Spinal cord (tissue), 10 donors: ENCODE data around the gene ITGBL1. TPM values are rescaled to one million over a fixed set of nuclear protein-coding genes. Genes with fewer than 3 reads are reported as not detected.

Source experiments
- DNase-seq, 6 donors: peaks; one replicate each; pipeline versions ENCODE4 v3.0.0 to v3.0.0-alpha.2; 2013 to 2015; ENCODE audit warnings: low spot score in 6 of 6, low read depth in 4 of 6
- H3K27ac ChIP-seq: one replicate; pipeline ENCODE4 v1.5.1; 2013; ENCODE audit warnings: low read depth, low read length, control low read depth
- H3K27me3 ChIP-seq: one replicate; pipeline ENCODE4 v1.6.1; 2013; ENCODE audit warnings: low read length; ENCODE audit not compliant: control insufficient read depth, insufficient read depth
- H3K36me3 ChIP-seq: one replicate; pipeline ENCODE4 v1.6.1; 2013; ENCODE audit warnings: low read length; ENCODE audit not compliant: control insufficient read depth, insufficient read depth
- H3K4me1 ChIP-seq: one replicate; pipeline ENCODE4 v1.6.1; 2013; ENCODE audit warnings: low read length; ENCODE audit not compliant: control insufficient read depth, insufficient read depth
- H3K4me3 ChIP-seq: one replicate; pipeline ENCODE4 v1.5.1; 2013; ENCODE audit warnings: low read depth, low read length, control low read depth
- H3K9me3 ChIP-seq: one replicate; pipeline ENCODE4 v1.6.1; 2013; ENCODE audit warnings: low read length; ENCODE audit not compliant: control insufficient read depth, insufficient read depth
- WGBS: methylation state at CpG from one replicate; pipeline ENCODE4 v1.1.5; 2013; ENCODE audit warnings: missing lambda C conversion rate; ENCODE audit not compliant: insufficient coverage; 5-methylcytosine and 5-hydroxymethylcytosine counted together
- polyA plus RNA-seq, 2 donors: library from polyadenylated mRNA; unstranded; fragments of 120-200 nt; gene quantifications; one replicate each; pipeline ENCODE4 v1.2.1, GENCODE V29; 2013; ENCODE audit not compliant: insufficient read length in 2 of 2
- total RNA-seq, 2 donors: library from RNA; depleted of rRNA in 1 of 2; stranded (reverse); fragments of 120-200 nt in 1 of 2; fragments of >200 nt in 1 of 2; gene quantifications; one replicate each; pipeline versions ENCODE4 v1.2.3 to v1.2.4, GENCODE V29; 2013 to 2014
- donor health status: healthy.

The ITGBL1 gene
- total and polyA plus RNA-seq, 4 donors = 0.54 to 189 (median 37.8) TPM

- WGBS = 100% methylated on average over 1 of the region's 4 CpGs
- no peak overlapping the region for H3K27ac ChIP-seq
- H3K4me3 ChIP-seq = no peak overlapping the region
Measured at GRCh38 chr13:101626925-101627555, 174.6 kb downstream of the ITGBL1 start.

GRCh38 chr13:101627556-101627943 lies 175.1 kb downstream of the ITGBL1 start:
- no peak for DNase-seq
- Histone ChIP-seq H3K27me3 (no peaks in the 10 kb centered on the region), H3K36me3 (no peaks in the 10 kb centered on the region), H3K4me1 (no peaks in the 10 kb centered on the region), H3K9me3 (no peaks in the 10 kb centered on the region), H3K4me3 (no peak overlapping the region), H3K27ac (no peak overlapping the region)
- WGBS = 67% methylated on average over 1 of the region's 5 CpGs

More at GRCh38 chr13:101626925-101627555, 174.6 kb downstream of the ITGBL1 start:
- Histone ChIP-seq H3K36me3 (no peaks in the 10 kb centered on the region), H3K4me1 (no peaks in the 10 kb centered on the region), H3K9me3 (no peaks in the 10 kb centered on the region), H3K27me3 (no peaks in the 10 kb centered on the region)
- no peak for DNase-seq

GRCh38 chr13:101628900-101629299 lies 176.4 kb downstream of the ITGBL1 start:
- no peak overlapping the region for H3K4me3 ChIP-seq
- no peaks in the 10 kb centered on the region for H3K9me3 ChIP-seq
- no peaks in the 10 kb centered on the region for H3K36me3 ChIP-seq
- no peak for DNase-seq
- no CpG with 5 or more reads among the region's 1 CpG for WGBS
- H3K27me3 ChIP-seq = no peaks in the 10 kb centered on the region
- no peaks in the 10 kb centered on the region for H3K4me1 ChIP-seq
- H3K27ac ChIP-seq = no peak overlapping the region

- no peaks in the 10 kb centered on the region for H3K36me3 ChIP-seq
- H3K4me1 ChIP-seq = no peaks in the 10 kb centered on the region
- H3K27ac ChIP-seq = no peak overlapping the region
- H3K27me3 ChIP-seq = no peaks in the 10 kb centered on the region
- no peak for DNase-seq
- no peaks in the 10 kb centered on the region for H3K9me3 ChIP-seq
- no peak overlapping the region for H3K4me3 ChIP-seq
Measured at GRCh38 chr13:101631395-101631794, 178.9 kb downstream of the ITGBL1 start.

GRCh38 chr13:101634142-101634541 lies 181.7 kb downstream of the ITGBL1 start:
- 89% methylated on average over 1 of the region's 2 CpGs for WGBS
- H3K27me3 ChIP-seq = no peaks in the 10 kb centered on the region

GRCh38 chr13:101639711-101640110 lies 187.2 kb downstream of the ITGBL1 start:
- no CpG with 5 or more reads among the region's 1 CpG for WGBS
- Histone ChIP-seq H3K36me3 (no peaks in the 10 kb centered on the region), H3K9me3 (no peaks in the 10 kb centered on the region), H3K4me1 (no peaks in the 10 kb centered on the region), H3K27ac (no peak overlapping the region), H3K4me3 (no peak overlapping the region), H3K27me3 (no peaks in the 10 kb centered on the region)
- DNase-seq = no peak

More at GRCh38 chr13:101634142-101634541, 181.7 kb downstream of the ITGBL1 start:
- Histone ChIP-seq H3K27ac (no peak overlapping the region), H3K36me3 (no peaks in the 10 kb centered on the region), H3K4me3 (no peak overlapping the region), H3K9me3 (no peaks in the 10 kb centered on the region), H3K4me1 (no peaks in the 10 kb centered on the region)
- peak in 1 of 6 donors; percentile 29 for DNase-seq

- Histone ChIP-seq H3K9me3 (no peaks in the 10 kb centered on the region), H3K27me3 (no peaks in the 10 kb centered on the region), H3K36me3 (no peaks in the 10 kb centered on the region), H3K4me3 (no peak overlapping the region), H3K27ac (no peak overlapping the region), H3K4me1 (no peaks in the 10 kb centered on the region)
- no peak for DNase-seq
- WGBS = no CpG with 5 or more reads among the region's 2 CpGs
Measured at GRCh38 chr13:101640788-101641400, 188.4 kb downstream of the ITGBL1 start.

GRCh38 chr13:101645871-101646270 lies 193.4 kb downstream of the ITGBL1 start:
- Histone ChIP-seq H3K27me3 (no peaks in the 10 kb centered on the region), H3K27ac (no peak overlapping the region), H3K36me3 (no peaks in the 10 kb centered on the region), H3K9me3 (no peaks in the 10 kb centered on the region), H3K4me1 (no peaks in the 10 kb centered on the region), H3K4me3 (no peak overlapping the region)
- DNase-seq = no peak
- no CpG with 5 or more reads among the region's 1 CpG for WGBS

- Histone ChIP-seq H3K27ac (no peak overlapping the region), H3K27me3 (no peaks in the 10 kb centered on the region), H3K9me3 (no peaks in the 10 kb centered on the region), H3K4me3 (no peak overlapping the region), H3K36me3 (no peaks in the 10 kb centered on the region), H3K4me1 (no peaks in the 10 kb centered on the region)
- DNase-seq = no peak
- 100% methylated on average over 2 of the region's 5 CpGs for WGBS
Measured at GRCh38 chr13:101647760-101648159, 195.3 kb downstream of the ITGBL1 start.

GRCh38 chr13:101648766-101649487 lies 196.5 kb downstream of the ITGBL1 start:
- Histone ChIP-seq H3K36me3 (no peaks in the 10 kb centered on the region), H3K4me3 (no peak overlapping the region), H3K9me3 (no peaks in the 10 kb centered on the region), H3K27me3 (no peaks in the 10 kb centered on the region), H3K4me1 (no peaks in the 10 kb centered on the region), H3K27ac (no peak overlapping the region)
- no peak for DNase-seq
